ENCODE results near the gene TF. TPM values are rescaled to one million over a fixed set of nuclear protein-coding genes. Genes with fewer than 3 reads are reported as not detected.

The TF gene
- total RNA-seq, 4 donors from 2014 or later, result 13.9 to 154 (median 67.3) TPM

- TF ChIP-seq CTCF (IDR thresholded peaks at IDR 0.05; ENCODE audit: low read depth), result no peak
Observed at GRCh38 chr3:133835418-133835743, 89.2 kb downstream of the TF start.

GRCh38 chr3:133835961-133836360 is 89.8 kb downstream of the TF start:
- no peak for TF ChIP-seq CTCF (IDR thresholded peaks at IDR 0.05; ENCODE audit: low read depth)

GRCh38 chr3:133836497-133837158 is 90.4 kb downstream of the TF start:
- no peak for TF ChIP-seq CTCF (IDR thresholded peaks at IDR 0.05; ENCODE audit: low read depth)

- TF ChIP-seq CTCF (IDR thresholded peaks at IDR 0.05; ENCODE audit: low read depth), result no peak
Observed at GRCh38 chr3:133837487-133838295, 91.5 kb downstream of the TF start.

- TF ChIP-seq CTCF (IDR thresholded peaks at IDR 0.05; ENCODE audit: low read depth), result no peak
Observed at GRCh38 chr3:133838296-133838789, 92.2 kb downstream of the TF start.

GRCh38 chr3:133838916-133839800 is 93.0 kb downstream of the TF start:
- TF ChIP-seq CTCF (IDR thresholded peaks at IDR 0.05; ENCODE audit: low read depth), result no peak
